Naive B cell (primary cell): ENCODE data around the gene RSPH3. TPM values are rescaled to one million over a fixed set of nuclear protein-coding genes. Genes with fewer than 3 reads are reported as not detected.

Experiments
- ATAC-seq, 2 donors: fragments of 150-1000 bp; cut with Tn5 transposase; 2 replicates each; pipeline ENCODE4 v1.10.0; 2021; ENCODE audit warnings: low read depth in 2 of 2, mild to moderate bottlenecking in 2 of 2, moderate library complexity in 2 of 2
- DNase-seq: peaks from one replicate; pipeline ENCODE4 v3.0.0; 2022
- H3K27ac Mint-ChIP-seq, 6 donors: one replicate each; pipeline ENCODE4 v1.8.0; 2020 to 2022; ENCODE audit warnings: mild to moderate bottlenecking in 6 of 6, mixed read lengths in 6 of 6, moderate library complexity in 5 of 6, inconsistent platforms in 2 of 6
- H3K27me3 Mint-ChIP-seq, 3 donors: one replicate each; pipeline ENCODE4 v1.8.0; 2021 to 2022; ENCODE audit warnings: mixed read lengths in 3 of 3, mild to moderate bottlenecking in 1 of 3
- H3K36me3 Mint-ChIP-seq, 2 donors: one replicate each; pipeline ENCODE4 v1.8.0; 2020 to 2022; ENCODE audit warnings: mixed read lengths in 2 of 2, inconsistent platforms in 1 of 2, mild to moderate bottlenecking in 1 of 2
- H3K4me1 Mint-ChIP-seq, 3 donors: one replicate each; pipeline ENCODE4 v1.8.0; 2020 to 2022; ENCODE audit warnings: mixed read lengths in 3 of 3, inconsistent platforms in 1 of 3, mild to moderate bottlenecking in 1 of 3, moderate library complexity in 1 of 3
- H3K4me3 Mint-ChIP-seq, 8 donors: one replicate each; pipeline ENCODE4 v1.8.0; 2020 to 2022; ENCODE audit warnings: mild to moderate bottlenecking in 8 of 8, mixed read lengths in 8 of 8, moderate library complexity in 8 of 8, inconsistent platforms in 2 of 8
- H3K9me3 Mint-ChIP-seq, 7 donors: one replicate each; pipeline ENCODE4 v1.8.0; 2020 to 2022; ENCODE audit warnings: mixed read lengths in 7 of 7, mild to moderate bottlenecking in 5 of 7, inconsistent platforms in 2 of 7, moderate library complexity in 1 of 7
- polyA plus RNA-seq, 6 donors: library from polyadenylated mRNA; unstranded; fragments of 300-500 nt; fragmentation: Illumina TruSeq; gene quantifications; one replicate each; pipeline ENCODE4 v1.2.3, GENCODE V29; 2021; ENCODE audit warnings: low read depth in 6 of 6

Gene RSPH3
- polyA plus RNA-seq, 6 donors from 2014 or later, result 0.14 to 3.4 (median 2.4) TPM

DNA sequence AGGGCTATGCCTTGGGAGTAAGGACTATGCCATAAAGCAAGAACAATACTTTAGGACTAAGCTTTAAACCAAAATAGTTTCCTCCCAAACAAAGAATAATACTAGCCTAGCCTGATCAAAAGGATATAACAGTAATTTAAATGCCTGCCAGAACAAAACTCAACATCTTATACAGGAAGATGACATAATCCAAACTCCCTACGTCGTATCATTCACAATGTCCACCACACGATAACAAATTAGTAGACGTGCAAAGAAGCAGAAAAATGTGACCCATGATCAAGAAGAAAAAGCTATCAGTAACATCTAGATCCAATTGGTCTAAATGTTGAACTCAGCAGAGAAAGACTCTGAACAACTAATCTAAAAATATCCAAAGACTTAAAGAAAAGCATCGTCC lies 65.8 kb downstream of the RSPH3 start:
- H3K9me3 Mint-ChIP-seq, result no peaks in the 10 kb centered on the region
- no peak overlapping the region for H3K27ac Mint-ChIP-seq
- no peaks in the 10 kb centered on the region for H3K27me3 Mint-ChIP-seq
- ATAC-seq, result no peak
- peaks cover 15 to 18% (median 17%) of the 10 kb centered on the region in 3 donors for H3K4me1 Mint-ChIP-seq
- H3K4me3 Mint-ChIP-seq, result no peak overlapping the region
- no peak for DNase-seq
- H3K36me3 Mint-ChIP-seq, result no peaks in the 10 kb centered on the region

DNA sequence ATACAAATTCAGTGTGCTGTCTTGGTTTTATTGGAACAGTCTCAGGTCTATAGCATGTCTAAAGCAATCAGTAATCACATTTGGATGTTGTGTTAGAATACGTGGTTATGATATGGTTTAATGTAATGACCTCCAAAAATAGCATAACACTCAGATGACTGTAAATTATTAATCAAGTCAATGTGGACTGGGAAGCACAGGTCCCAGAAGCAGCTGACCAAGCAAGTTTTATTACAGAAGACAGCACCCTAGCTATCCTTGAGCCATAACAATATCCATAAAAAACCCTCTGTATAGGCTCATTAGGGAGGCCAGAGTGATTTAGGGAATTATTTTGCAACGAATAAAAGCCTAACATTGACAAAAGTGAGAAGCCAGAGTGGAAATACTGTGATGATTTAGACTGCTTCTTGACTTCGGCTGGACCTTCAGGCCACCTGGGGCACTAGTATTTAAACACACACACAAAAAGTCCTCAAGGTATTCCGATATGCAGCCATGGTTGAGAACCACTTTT lies 66.9 kb downstream of the RSPH3 start:
- ATAC-seq (no peak), DNase-seq (no peak)
- H3K27ac Mint-ChIP-seq, result no peak overlapping the region
- H3K27me3 Mint-ChIP-seq, result no peaks in the 10 kb centered on the region
- H3K4me3 Mint-ChIP-seq, result no peak overlapping the region
- H3K9me3 Mint-ChIP-seq, result peaks cover 0 to under 1% (median 0%) of the 10 kb centered on the region in 7 donors
- H3K36me3 Mint-ChIP-seq, result no peaks in the 10 kb centered on the region
- peaks cover 4 to 8% (median 6%) of the 10 kb centered on the region in 3 donors for H3K4me1 Mint-ChIP-seq

DNA sequence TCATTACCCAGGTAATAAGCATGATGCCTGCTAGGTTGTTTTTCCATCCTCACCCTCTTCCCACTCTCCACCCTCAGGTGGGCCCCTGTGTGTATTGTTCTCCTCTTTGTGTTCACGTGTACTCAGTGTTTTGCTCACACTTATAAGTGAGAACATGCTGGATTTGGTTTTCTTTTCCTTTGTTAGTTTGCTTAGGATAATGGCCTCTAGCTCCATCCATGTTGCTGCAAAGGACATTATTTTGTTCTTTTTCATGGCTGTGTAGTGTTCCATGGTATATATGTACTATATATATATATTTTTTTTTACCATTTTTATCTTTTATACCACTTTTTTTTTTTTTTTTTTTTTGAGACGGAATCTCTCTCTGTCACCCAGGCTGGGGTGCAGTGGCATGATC lies 71.9 kb downstream of the RSPH3 start:
- DNase-seq (no peak), ATAC-seq (no peak)
- Mint-ChIP-seq H3K9me3 (peaks cover 0 to 2% (median 0%) of the 10 kb centered on the region in 7 donors), H3K27ac (peak overlapping the region in 1 of 6 donors; percentile 42), H3K4me3 (no peak overlapping the region), H3K4me1 (peaks cover 0 to 3% (median 0%) of the 10 kb centered on the region in 3 donors), H3K27me3 (no peaks in the 10 kb centered on the region), H3K36me3 (no peaks in the 10 kb centered on the region)

DNA sequence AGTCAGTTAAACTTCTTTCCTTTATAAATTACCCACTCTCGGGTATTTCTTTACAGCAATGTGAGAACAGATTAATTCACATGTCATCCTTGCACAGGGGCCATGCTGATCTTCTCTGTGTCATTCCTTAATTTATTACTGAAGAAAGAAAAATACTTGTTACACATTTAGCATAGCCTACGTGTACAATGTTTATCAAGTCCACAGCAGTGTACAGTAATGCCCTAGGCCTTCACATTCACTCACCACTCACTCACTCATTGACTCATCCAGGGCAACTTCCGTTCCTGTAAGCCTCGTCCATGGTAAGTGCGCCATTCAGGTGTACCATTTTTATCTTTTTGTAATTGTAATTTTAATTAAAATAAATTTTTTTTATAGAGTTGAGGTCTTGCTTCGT lies 73.6 kb downstream of the RSPH3 start:
- no peaks in the 10 kb centered on the region for H3K27me3 Mint-ChIP-seq
- H3K9me3 Mint-ChIP-seq, result peaks cover 0 to 2% (median 0%) of the 10 kb centered on the region in 7 donors
- DNase-seq (no peak), ATAC-seq (no peak)
- peaks cover 0 to 7% (median 0%) of the 10 kb centered on the region in 3 donors for H3K4me1 Mint-ChIP-seq
- no peaks in the 10 kb centered on the region for H3K36me3 Mint-ChIP-seq
- H3K4me3 Mint-ChIP-seq, result no peak overlapping the region
- H3K27ac Mint-ChIP-seq, result peak overlapping the region in 1 of 6 donors; percentile 60

DNA sequence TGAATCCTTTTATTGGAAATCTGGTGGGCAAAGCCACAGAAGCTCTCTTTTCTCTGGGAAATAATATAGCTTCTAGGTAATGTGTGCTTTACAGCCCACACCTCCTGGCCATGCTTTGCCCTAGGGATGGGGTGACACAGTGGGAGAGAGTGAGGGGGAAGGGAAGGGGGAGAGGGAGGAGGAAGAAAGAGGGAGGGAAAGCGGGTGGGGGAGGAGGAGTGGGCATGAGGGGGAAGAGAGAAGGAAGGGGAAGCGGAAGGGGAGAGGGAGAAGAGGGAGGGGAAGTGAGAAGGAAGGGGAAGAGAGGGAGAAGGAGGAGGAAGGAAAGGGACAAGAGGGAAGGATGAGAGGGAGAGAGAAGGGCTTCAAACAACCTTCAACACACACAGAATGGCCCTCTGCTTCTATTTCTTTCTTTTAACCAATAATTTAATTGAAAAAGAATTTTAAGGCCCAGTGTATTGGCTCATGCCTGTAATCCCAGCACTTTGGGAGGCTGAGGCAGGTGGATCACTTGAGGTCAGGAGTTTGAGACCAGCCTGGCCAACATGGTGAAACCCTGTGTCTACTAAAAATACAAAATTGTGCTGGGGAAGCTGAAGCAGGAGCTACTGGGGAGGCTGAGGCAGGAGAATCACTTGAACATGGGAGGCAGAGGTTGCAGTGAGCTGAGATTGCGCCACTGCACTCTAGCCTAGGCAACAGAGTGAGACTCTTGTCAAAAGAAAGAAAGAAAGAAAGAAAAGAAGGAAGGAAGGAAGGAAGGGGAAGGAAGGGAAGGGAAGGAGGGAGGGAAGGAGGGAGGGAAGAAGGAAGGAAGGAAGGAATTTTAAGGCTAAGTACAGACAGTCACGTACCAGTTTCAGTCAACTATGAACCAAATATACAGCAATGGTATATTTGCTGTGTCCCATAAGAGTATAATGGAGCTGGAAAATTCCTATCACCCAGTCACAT lies 75.2 kb downstream of the RSPH3 start:
- H3K9me3 Mint-ChIP-seq, result peaks cover 0 to 2% (median 0%) of the 10 kb centered on the region in 7 donors
- DNase-seq (no peak), ATAC-seq (no peak)
- no peaks in the 10 kb centered on the region for H3K36me3 Mint-ChIP-seq
- H3K27ac Mint-ChIP-seq, result peak overlapping the region in 3 of 6 donors; percentile 47 to 68 (median 57)
- peaks cover 2 to 6% (median 6%) of the 10 kb centered on the region in 3 donors for H3K4me1 Mint-ChIP-seq
- H3K27me3 Mint-ChIP-seq, result no peaks in the 10 kb centered on the region
- no peak overlapping the region for H3K4me3 Mint-ChIP-seq

DNA sequence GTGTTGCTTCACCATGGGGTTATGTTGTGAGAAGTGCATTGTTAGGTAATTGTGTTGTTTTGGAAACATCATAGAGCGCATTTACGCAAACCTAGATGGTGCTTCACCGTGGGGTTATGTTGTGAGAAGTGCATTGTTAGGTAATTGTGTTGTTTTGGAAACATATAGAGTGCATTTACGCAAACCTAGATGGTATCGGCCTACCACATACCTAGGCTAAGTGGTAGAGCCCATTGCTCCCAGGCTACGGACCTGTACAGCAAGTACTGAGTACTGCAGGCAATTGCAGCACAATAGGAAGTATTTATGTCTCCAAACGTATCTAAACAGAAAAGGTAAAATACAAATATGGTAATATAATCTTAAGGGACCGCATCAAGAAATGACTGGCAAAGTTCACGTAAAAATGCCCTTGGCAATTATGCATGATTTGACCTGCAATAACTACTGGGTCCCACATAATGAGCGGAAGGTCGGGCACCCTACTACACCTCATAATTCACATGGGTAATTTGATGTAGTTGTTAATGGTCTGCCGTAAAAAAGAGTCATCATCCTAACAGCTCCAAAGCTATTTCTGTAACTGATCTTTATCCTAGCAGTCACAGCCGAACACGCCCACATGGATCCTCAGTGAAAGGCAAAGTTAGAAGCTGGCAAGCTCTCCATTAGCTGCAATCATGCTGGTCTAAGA lies 76.0 kb downstream of the RSPH3 start:
- Mint-ChIP-seq H3K4me3 (no peak overlapping the region), H3K36me3 (no peaks in the 10 kb centered on the region), H3K27me3 (no peaks in the 10 kb centered on the region), H3K9me3 (peaks cover 0 to 2% (median 0%) of the 10 kb centered on the region in 7 donors), H3K4me1 (peaks cover 2 to 6% (median 4%) of the 10 kb centered on the region in 3 donors), H3K27ac (peak overlapping the region in 3 of 6 donors; percentile 47 to 79 (median 62))
- DNase-seq (no peak), ATAC-seq (no peak)

Other genes with a start within 250 kb of the RSPH3 start
- 100 to 1,000 TPM; 463 to 555 (median 516) TPM for gene EZR, start 180.8 kb downstream of the RSPH3 start, polyA plus RNA-seq
- gene TAGAP, start 44.8 kb upstream of the RSPH3 start, polyA plus RNA-seq, result 100 to 1,000 TPM; 259 to 433 (median 379) TPM
- not detected for gene FNDC1, start 169.2 kb upstream of the RSPH3 start, polyA plus RNA-seq